Astrocyte (in vitro differentiated cells and primary cell): Measurements from ENCODE around the gene RDH14. TPM values are rescaled to one million over a fixed set of nuclear protein-coding genes. Genes with fewer than 3 reads are reported as not detected.

Experiments
- DNase-seq: peaks from one replicate; pipeline ENCODE4 v3.0.0-alpha.2; 2010; ENCODE audit warnings: low read depth
- FAIRE-seq: peaks from 2 replicates; lab custom pipeline; 2011; peaks lifted over from hg19 to GRCh38; lab: Jason Lieb, UNC
- H2AFZ ChIP-seq: 2 replicates; pipeline ENCODE4 v1.6.0; 2012; ENCODE audit warnings: low read depth, low read length, inconsistent platforms
- H3K27ac ChIP-seq: 2 replicates; pipeline ENCODE4 v1.5.1; 2011; ENCODE audit warnings: low read depth, low read length, inconsistent platforms
- H3K27me3 ChIP-seq: 2 replicates; pipeline ENCODE4 v1.6.0; 2011; ENCODE audit warnings: low read length, inconsistent platforms; ENCODE audit not compliant: insufficient read depth
- H3K36me3 ChIP-seq: 2 replicates; pipeline ENCODE4 v1.5.1; 2011; ENCODE audit warnings: low read length, inconsistent platforms; ENCODE audit not compliant: insufficient read depth
- H3K4me1 ChIP-seq: 2 replicates; pipeline ENCODE4 v1.5.1; 2011; ENCODE audit warnings: low read length, inconsistent platforms; ENCODE audit not compliant: insufficient read depth
- H3K4me2 ChIP-seq: 2 replicates; pipeline ENCODE4 v1.6.0; 2012; ENCODE audit warnings: low read length, inconsistent platforms
- H3K4me3 ChIP-seq: 2 replicates; pipeline ENCODE4 v1.5.1; 2011; ENCODE audit warnings: low read depth, mild to moderate bottlenecking, low read length, inconsistent platforms; ENCODE audit not compliant: insufficient read depth
- H3K79me2 ChIP-seq: 2 replicates; pipeline ENCODE4 v1.6.0; 2012; ENCODE audit warnings: mild to moderate bottlenecking, low read length, inconsistent platforms; ENCODE audit not compliant: insufficient read depth
- H3K9ac ChIP-seq: 2 replicates; pipeline ENCODE4 v1.6.0; 2012; ENCODE audit warnings: mild to moderate bottlenecking, low read length, inconsistent platforms
- H3K9me3 ChIP-seq: 2 replicates; pipeline ENCODE4 v1.5.1; 2012; ENCODE audit warnings: low read depth, mild to moderate bottlenecking, low read length, inconsistent platforms; ENCODE audit not compliant: insufficient read depth
- H4K20me1 ChIP-seq: 2 replicates; pipeline ENCODE4 v1.6.0; 2012; ENCODE audit warnings: low read length, inconsistent platforms; ENCODE audit not compliant: insufficient read depth
- H3K27ac Mint-ChIP-seq: one replicate; pipeline ENCODE4 v1.8.0; 2021; ENCODE audit warnings: mild to moderate bottlenecking, mixed read lengths; ENCODE audit not compliant: unreplicated experiment
- H3K27me3 Mint-ChIP-seq: one replicate; pipeline ENCODE4 v1.8.0; 2021; ENCODE audit warnings: low read depth, mixed read lengths; ENCODE audit not compliant: unreplicated experiment
- H3K36me3 Mint-ChIP-seq: one replicate; pipeline ENCODE4 v1.8.0; 2021; ENCODE audit warnings: low read depth, mixed read lengths; ENCODE audit not compliant: unreplicated experiment
- H3K4me1 Mint-ChIP-seq: one replicate; pipeline ENCODE4 v1.8.0; 2021; ENCODE audit warnings: low read depth, mixed read lengths; ENCODE audit not compliant: unreplicated experiment
- H3K4me3 Mint-ChIP-seq: one replicate; pipeline ENCODE4 v1.8.0; 2021; ENCODE audit warnings: mild to moderate bottlenecking, moderate library complexity, mixed read lengths; ENCODE audit not compliant: unreplicated experiment
- H3K9me3 Mint-ChIP-seq: one replicate; pipeline ENCODE4 v1.8.0; 2021; ENCODE audit warnings: mild to moderate bottlenecking, mixed read lengths; ENCODE audit not compliant: unreplicated experiment
- EZH2 ChIP-seq: IDR thresholded peaks from 2 replicates; pipeline ENCODE4 v1.6.1; 2012; ENCODE audit warnings: mild to moderate bottlenecking, low read length, inconsistent platforms; ENCODE audit not compliant: insufficient read depth
- total RNA-seq: library from RNA; stranded (reverse); gene quantifications from 2 replicates; pipeline ENCODE4 v1.2.1, GENCODE V29; 2021
- TF ChIP-seq, protein P1 (sequence below): IDR thresholded peaks from 2 replicates; pipeline ENCODE4 v1.5.1; 2011; ENCODE audit warnings: low read depth, mild to moderate bottlenecking, inconsistent platforms, low read length, moderate library complexity; ENCODE audit not compliant: insufficient read depth

The RDH14 gene
- total RNA-seq, 1 donor from 2014 or later, result 16.0 TPM

DNA sequence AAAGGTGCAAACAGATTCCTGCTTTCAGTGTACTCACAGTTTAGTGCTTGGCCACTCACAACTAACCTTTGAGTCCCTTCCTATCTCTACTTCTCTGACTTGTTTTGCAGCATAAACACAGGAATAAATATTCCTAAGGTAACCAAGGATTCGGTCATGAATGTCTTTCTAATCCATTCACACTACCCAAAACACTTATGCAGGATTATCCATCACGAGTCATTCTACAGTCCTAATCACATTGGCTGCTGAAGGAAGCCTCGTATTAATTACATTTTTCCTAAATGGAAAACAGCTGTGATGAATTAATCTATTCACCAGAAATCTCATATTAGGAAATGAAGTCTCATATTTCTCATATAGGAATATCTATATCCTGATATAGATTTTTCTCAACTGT lies 16.3 kb downstream of the RDH14 start:
- DNase-seq (no peak), FAIRE-seq (no peak)
- Histone ChIP-seq H3K4me2 (no peak overlapping the region), H3K27me3 (no peaks in the 10 kb centered on the region), H3K9ac (no peak overlapping the region), H3K4me3 (no peak overlapping the region), H3K4me1 (peaks cover 3% of the 10 kb centered on the region), H3K79me2 (no peaks in the 10 kb centered on the region), H4K20me1 (no peaks in the 10 kb centered on the region), H2AFZ (no peak overlapping the region), H3K27ac (no peak overlapping the region), H3K9me3 (no peaks in the 10 kb centered on the region), H3K36me3 (no peaks in the 10 kb centered on the region)
- Mint-ChIP-seq H3K27ac (no peak overlapping the region), H3K9me3 (no peaks in the 10 kb centered on the region), H3K4me3 (no peak overlapping the region), H3K27me3 (no peaks in the 10 kb centered on the region), H3K36me3 (no peaks in the 10 kb centered on the region), H3K4me1 (peaks cover 3% of the 10 kb centered on the region)
- no peak for TF ChIP-seq EZH2
- TF ChIP-seq, protein P1, sequence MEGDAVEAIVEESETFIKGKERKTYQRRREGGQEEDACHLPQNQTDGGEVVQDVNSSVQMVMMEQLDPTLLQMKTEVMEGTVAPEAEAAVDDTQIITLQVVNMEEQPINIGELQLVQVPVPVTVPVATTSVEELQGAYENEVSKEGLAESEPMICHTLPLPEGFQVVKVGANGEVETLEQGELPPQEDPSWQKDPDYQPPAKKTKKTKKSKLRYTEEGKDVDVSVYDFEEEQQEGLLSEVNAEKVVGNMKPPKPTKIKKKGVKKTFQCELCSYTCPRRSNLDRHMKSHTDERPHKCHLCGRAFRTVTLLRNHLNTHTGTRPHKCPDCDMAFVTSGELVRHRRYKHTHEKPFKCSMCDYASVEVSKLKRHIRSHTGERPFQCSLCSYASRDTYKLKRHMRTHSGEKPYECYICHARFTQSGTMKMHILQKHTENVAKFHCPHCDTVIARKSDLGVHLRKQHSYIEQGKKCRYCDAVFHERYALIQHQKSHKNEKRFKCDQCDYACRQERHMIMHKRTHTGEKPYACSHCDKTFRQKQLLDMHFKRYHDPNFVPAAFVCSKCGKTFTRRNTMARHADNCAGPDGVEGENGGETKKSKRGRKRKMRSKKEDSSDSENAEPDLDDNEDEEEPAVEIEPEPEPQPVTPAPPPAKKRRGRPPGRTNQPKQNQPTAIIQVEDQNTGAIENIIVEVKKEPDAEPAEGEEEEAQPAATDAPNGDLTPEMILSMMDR, result no peak

DNA sequence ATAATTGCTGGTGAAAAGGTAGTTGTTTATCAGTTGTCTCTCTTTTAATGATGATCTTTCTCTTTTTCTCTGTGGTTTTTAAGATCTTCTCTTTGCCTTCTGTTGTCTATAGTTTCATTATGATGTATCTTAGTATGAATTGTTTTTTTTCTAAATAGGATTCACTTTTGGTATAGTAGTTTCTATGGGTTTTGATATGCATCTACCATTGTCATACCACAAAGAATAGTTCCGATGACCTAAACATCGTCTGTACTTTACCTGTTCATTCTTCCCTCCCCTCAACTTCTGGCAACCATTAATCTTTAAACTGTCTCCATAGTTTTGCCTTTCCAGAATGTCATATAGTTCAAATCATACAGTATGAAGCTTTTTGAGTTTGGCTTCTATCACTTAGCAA lies 19.6 kb downstream of the RDH14 start:
- no peaks in the 10 kb centered on the region for H3K9me3 Mint-ChIP-seq

DNA sequence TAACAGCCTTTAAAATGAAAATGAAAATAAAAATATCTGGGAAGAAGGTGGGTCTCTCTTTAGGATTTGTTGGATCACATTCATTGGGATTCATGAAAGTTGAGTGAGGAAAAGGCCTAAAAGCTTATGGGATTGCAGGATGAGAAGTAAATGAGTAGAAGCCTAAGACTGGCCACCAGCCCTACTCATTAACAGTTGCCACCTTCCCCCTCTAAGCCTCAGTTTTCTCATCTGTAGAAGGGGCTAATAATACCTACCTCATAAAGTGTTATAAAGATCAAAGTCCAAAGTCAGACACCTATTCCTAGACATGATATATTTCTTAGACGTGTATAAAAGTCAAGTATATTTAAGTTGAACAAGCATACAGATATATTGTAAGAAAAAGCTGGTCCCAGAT lies 23.8 kb downstream of the RDH14 start:
- Mint-ChIP-seq H3K4me3 (no peak overlapping the region), H3K27me3 (no peaks in the 10 kb centered on the region), H3K36me3 (no peaks in the 10 kb centered on the region), H3K9me3 (peaks cover 2% of the 10 kb centered on the region), H3K27ac (no peak overlapping the region), H3K4me1 (no peaks in the 10 kb centered on the region)
- DNase-seq (no peak), FAIRE-seq (no peak)
- H4K20me1 ChIP-seq, result no peaks in the 10 kb centered on the region
- H3K9me3 ChIP-seq, result no peaks in the 10 kb centered on the region
- H3K9ac ChIP-seq, result no peak overlapping the region
- H3K4me1 ChIP-seq, result no peaks in the 10 kb centered on the region
- no peak for TF ChIP-seq EZH2
- TF ChIP-seq, protein P1, result no peak
- H3K79me2 ChIP-seq, result no peaks in the 10 kb centered on the region
- H3K27ac ChIP-seq, result no peak overlapping the region
- H3K27me3 ChIP-seq, result no peaks in the 10 kb centered on the region
- no peak overlapping the region for H3K4me3 ChIP-seq
- no peak overlapping the region for H3K4me2 ChIP-seq
- no peak overlapping the region for H2AFZ ChIP-seq
- H3K36me3 ChIP-seq, result no peaks in the 10 kb centered on the region

More for the DNA sequence above, 19.6 kb downstream of the RDH14 start:
- H3K9ac ChIP-seq, result no peak overlapping the region
- H3K4me3 Mint-ChIP-seq, result no peak overlapping the region
- H4K20me1 ChIP-seq, result no peaks in the 10 kb centered on the region
- TF ChIP-seq EZH2, result no peak
- TF ChIP-seq, protein P1, result no peak
- no peaks in the 10 kb centered on the region for H3K27me3 ChIP-seq
- H3K4me2 ChIP-seq, result no peak overlapping the region
- no peaks in the 10 kb centered on the region for H3K36me3 Mint-ChIP-seq
- no peak overlapping the region for H3K27ac ChIP-seq
- H3K4me1 ChIP-seq, result peaks cover 3% of the 10 kb centered on the region
- no peaks in the 10 kb centered on the region for H3K36me3 ChIP-seq
- no peaks in the 10 kb centered on the region for H3K27me3 Mint-ChIP-seq
- no peak for DNase-seq
- H3K27ac Mint-ChIP-seq, result no peak overlapping the region
- peak; percentile 9 for FAIRE-seq
- H3K79me2 ChIP-seq, result no peaks in the 10 kb centered on the region
- no peaks in the 10 kb centered on the region for H3K4me1 Mint-ChIP-seq
- H3K4me3 ChIP-seq, result no peak overlapping the region
- H2AFZ ChIP-seq, result no peak overlapping the region
- H3K9me3 ChIP-seq, result no peaks in the 10 kb centered on the region
